IPS-NIHi7 (cell line): ENCODE measurements around the gene CNTFR.
A peak's percentile ranks its signal among the peaks of the same experiment; 100 is the strongest.

Experiments used
- DNase-seq: peaks from one replicate; pipeline ENCODE4 v3.0.0; 2012; ENCODE audit warnings: mixed read lengths; ENCODE audit errors: extremely low spot score

CNTFR gene

GRCh38 chr9:34524349-34524748 is 65.2 kb downstream of the CNTFR start:
- DNase-seq, result no peak

GRCh38 chr9:34522971-34523797 is 66.3 kb downstream of the CNTFR start, which contains the start of gene ENHO:
Gene ENHO, minus strand, starts transcription at chr9:34522990. Its CDS starts 1,295 bp downstream, at chr9:34521695.
- DNase-seq, result peak; percentile 100

DNA sequence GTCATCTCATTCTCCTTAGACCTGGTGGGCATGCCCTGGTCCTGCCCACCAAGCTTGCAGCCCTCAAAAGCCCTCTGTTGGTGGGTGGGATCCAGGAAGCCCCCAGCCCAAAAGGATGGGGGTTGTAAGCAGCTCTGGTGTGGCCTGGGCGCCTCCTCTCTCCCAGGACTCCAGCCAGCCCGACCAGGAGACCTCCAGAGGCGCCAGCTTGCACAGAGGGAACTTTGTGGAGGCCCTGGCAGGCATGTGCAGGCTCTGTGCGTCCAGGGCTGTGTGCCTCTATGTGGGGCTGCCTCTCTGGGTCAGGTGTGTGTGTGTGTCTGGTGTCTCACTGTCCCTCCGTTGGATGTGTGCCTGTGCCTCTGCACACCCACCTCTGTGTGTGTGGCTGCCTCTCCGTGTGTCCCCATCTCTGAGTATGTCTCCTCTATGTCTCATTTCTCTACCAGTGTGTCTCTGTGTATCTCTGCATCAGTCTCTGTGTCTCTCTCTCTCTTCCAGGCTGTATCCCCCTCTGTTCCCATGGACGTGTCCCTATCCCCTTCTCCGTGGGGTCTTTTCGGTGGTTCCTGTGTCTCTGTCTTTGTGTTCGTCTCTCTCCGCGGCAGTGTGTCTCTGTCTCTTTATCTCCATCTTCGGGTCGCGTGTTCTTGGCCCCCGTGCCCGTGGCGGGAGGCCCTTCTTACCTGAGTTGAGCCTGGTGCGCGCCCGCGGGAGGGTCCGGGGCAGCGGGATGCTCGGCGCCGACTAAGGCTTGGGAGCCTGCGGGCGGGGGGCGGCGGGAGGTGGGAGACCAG is 67.2 kb downstream of the CNTFR start:
- no peak for DNase-seq

DNA sequence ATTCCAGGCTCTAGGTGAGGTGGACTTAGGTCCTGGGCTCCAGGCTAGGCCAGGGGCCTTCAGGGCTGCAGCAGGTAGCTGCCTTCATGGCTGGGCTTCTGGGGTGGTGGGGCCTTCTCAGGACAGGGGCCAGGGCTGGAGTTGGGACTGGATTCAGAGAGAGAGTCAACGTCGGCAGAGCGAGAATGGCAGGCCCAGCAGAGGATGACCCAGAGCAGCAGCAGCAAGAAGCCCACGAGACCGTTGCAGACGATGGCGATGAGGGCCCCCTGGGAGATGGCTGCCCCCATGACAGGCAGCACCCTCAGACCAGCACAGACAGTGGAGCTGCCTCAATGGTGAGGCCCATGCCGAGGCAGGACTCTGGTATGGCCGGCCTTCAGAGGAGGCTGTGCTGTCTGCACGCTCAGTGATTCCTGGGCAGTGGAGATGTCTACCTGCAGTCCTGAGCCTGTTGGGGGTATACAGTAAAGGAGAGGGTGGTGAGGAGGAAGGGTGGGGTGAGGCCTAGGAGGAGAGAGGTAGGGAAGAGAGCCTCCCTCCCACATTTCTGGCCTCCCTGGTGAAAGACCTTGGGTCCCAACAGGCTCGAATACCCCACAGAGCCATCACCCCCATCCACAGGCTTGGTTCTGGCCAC is 68.0 kb downstream of the CNTFR start:
- DNase-seq, result no peak

GRCh38 chr9:34520505-34521385 is 68.8 kb downstream of the CNTFR start:
- DNase-seq, result no peak

- no peak for DNase-seq
Measured at GRCh38 chr9:34520096-34520495, 69.4 kb downstream of the CNTFR start.

DNA sequence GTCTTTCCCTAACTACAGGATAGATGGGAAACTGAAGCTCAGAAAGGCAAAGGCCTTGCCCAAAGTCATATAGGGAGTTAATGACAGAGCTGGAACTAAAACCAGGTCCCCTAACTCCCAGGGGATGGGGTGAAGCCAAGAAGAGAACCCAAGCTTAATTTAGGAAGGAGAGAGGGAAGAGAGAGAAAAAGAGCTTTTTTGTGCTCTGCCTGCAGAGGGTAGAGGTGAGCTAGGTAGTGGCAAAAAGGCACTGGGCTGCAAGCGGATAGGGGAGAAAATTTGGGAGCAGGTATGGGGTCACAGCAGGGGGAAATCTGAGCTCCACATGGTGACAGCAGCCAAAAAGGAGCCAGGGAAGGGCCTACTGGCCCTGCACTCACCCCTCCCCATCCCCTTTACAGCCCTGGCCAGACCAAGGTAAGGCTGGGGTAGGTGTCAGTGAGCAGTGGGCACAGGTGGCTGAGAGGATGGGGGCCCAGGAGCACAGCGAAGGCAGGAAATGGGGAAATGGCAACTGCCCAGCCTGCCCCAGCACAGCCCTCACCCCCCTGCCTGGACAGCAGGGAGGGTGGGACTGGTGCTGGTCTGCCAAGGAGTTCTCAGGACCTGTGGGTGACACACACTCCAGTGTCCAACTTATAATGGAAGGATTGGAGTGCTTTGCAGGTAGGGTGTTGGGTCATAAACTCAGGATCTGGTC is 70.1 kb downstream of the CNTFR start:
- no peak for DNase-seq

DNA sequence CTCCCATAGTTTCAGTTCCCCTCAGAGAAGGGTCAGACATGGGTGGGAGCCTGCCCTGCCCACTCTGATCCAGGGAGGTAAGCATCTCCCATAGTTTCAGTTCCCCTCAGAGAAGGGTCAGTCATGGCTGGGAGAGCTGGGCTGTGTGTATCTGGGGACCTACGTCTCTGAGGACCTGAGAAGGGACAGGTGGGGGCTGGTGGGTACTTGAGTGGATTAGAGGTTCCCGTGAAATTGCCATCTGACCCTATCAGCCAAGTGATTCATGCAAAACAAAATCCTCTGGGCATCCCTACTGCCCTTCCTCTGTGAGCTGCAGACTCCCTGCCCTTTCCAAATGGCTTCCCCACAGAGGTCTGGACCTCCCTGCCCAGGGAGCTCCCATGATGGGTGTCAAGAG is 70.6 kb downstream of the CNTFR start:
- DNase-seq, result no peak

DNA sequence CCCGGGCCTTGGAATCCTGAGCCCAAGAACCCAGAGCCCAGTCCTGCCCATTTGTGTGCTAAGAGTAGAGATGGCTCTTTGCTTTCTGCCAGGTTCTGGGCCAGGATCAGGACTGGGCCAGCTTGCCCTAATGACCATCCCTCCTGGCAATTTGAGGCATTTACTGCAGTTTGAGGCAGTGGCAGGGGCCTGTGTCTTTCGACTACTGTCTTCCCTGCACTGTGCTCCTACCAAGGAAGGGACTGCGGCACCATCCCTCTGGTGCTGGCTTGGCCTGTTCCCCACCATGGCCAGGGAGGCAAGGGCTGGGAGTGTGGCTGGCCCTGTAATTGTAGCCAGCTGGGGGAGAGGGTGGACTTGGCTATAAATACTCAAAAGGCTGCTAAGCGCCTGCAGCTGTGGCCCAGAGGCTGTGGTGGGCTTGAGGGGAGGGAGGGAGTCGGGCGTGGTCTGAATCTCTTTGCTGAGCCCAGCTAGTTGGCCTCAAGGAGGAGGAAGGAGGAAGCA is 71.4 kb downstream of the CNTFR start:
- DNase-seq, result no peak

DNA sequence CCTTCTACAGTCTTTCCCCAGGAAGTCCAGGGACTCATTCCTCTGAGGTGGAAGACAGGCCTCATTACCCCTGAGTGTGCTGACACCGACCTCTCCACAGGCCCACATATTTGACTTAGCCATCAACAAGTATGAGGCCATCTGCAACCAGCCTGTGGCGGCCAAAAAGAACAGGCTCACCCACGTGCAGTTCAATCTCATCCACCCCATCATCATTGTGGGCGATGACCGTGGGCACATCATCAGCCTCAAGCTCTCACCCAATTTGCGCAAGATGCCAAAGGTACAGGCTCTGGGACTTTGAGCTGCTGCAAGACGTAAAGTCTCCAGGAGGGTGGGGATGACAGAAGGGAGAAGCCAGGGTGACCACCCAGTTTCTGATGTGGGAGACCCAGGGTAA is 72.3 kb downstream of the CNTFR start:
- no peak for DNase-seq

GRCh38 chr9:34515959-34516358 is 73.6 kb downstream of the CNTFR start:
- no peak for DNase-seq

- no peak for DNase-seq
Measured at GRCh38 chr9:34514816-34515215, 74.7 kb downstream of the CNTFR start.

DNA sequence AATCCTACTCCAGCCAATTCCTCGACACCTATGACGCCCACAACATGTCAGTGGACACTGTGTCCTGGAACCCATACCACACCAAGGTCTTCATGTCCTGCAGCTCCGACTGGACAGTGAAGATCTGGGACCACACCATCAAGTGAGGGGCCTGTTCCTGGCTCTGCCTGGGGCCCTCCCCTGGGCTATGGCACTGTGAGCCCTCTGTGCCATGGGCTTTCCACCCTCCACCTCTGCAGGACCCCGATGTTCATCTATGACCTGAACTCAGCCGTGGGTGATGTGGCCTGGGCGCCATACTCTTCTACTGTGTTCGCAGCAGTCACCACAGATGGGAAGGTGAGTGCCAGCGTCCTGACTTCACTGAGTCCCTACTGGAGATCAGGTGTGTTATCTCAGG is 75.1 kb downstream of the CNTFR start:
- no peak for DNase-seq

DNA sequence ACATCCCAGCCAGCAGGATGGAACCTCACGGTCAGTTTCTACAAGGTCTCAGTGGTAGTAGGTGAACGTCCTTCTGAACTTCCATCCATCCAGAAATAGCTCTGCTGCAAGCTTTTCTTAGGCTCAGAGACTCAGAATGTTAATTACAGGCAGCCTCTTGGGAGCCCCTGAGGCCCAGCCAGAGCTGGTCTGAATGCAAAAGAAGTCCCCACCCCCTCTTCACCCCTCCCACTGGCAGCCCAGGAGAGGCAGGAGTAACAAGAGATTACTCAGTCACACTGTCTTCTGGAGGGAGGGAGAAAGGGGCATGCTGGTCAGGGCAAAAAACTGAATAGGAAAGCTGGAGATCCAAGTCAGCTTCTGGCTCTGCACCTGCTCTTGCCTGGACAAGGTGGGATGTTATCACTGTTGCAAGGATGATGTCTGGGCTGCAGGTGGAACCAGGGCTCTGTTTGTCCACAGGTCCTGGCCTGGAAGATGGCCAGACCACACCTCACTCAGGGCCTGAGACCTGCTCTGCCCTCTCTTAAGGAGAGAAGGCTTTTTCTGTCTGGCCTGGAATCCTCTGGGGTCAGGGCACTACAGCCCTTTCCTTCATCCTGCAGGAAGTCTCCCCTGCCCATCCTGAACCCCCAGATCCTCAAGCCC is 75.8 kb downstream of the CNTFR start:
- DNase-seq, result peak; percentile 83

DNA sequence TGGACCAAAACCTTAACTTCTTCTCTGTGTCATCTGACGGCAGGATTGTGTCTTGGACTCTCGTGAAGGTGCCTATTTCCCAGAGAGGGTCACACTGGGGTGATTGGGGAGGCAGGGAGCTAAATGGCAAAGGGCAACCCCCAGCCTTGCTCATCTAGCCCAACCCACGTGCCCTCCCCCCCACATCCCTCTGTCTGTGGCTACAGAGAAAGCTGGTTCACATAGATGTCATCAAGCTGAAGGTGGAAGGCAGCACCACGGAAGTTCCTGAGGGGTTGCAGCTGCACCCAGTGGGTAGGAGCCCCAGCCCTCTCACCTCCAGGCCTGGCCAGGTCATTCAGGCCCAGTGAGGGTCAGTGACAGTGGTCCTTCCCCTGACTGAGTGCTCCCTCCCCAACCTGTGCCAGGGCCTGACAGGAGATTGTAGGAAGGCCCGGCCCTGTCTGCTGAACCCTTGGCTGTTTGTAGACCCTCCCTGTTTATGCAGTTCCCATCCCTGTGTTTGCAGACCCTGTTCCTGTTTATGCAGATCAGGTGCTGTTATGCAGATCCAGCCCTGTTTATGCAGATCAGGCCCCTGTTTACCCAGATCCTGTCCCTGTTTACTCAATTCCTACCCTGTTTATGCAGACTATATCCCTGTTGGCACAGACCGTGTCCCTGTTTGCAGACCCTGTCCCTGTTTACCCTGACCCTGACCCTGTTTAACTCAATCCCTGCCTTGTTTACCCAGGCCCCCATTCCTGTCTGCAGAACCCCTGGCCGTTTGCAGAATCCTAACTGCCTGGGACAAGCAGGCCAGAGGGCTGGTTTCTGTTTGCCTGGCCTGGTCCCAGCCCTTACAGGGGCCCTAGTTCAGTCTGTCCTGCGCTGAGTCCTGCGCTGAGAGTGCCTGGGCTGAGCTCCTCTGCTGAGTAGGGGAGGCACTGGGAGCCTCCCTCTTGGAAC is 77.1 kb downstream of the CNTFR start:
- DNase-seq, result peak; percentile 54

DNA sequence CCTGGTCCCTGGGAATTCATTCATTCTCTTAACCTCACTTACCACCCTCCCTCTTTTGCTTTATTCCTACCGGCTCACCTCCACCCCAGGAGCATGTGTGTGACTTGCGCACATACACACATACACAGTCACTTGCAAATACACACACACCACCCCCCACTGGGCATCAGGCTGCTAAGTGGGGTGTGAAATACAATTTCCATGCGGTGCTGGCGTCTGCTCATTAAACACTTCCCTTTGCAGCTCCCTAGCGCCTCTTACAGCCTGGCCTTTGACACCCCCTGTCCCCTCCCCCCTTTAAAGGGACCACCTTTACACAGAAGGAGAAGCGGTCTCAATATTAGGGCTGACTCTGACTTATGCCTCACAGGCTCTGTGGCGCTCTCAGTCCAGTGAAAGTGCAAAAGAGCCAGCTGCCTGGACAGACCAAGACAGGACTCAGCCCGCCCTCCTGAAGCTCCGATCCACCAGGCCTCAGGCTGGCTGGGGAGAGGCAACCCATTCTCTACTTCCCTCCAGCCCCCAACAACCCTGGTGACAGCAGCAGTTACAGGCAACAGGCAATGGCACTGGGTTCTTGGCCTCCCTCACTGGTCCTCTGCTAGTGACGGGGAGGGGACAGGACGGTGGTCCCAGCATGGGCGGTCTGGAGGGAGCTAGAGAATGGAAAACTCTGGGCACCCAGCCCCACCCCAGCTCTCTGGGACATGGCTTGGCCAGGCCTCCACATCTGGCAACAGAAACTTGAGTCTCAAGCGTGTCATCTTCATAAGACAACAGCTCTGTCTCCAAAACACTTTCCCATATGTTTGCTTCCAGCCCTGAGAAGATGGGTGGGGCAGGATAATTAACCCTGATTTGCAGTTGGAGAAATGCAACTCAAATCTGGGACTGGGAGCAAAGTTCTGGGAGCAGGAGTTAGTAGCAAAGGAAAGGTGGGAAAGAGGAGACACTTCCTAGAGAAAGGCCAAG is 78.7 kb downstream of the CNTFR start:
- no peak for DNase-seq

- no peak for DNase-seq
Measured at GRCh38 chr9:34508951-34509350, 80.6 kb downstream of the CNTFR start.

DNA sequence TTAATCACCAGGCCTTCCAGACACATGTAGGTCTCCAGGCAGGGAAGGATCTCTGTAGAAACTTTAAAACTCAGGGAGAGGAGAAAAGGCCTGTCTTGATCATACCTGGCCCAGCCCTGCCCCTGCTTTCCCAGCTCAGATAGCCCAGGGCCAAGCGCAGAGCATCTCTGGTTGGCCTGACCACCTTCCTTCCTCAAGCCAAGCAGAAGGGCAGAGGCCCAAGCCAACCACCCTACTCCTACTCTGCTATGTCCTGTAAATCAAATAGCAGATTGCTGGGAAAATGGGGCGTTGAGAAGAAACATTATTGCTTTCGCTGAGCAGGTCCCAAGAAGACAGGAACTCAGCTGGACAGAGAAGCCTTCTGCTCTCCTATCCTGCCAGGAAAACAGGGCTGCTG is 81.1 kb downstream of the CNTFR start:
- DNase-seq, result no peak
